ES-I3 (cell line): ENCODE data around the gene RNF180.
"Not testable (repeated sequence)": the region's sequence is repeated elsewhere in the genome, so short reads cannot be mapped to it uniquely, and the experiment has no call there.

Source experiments
- H3K36me3 ChIP-seq: 2 replicates; pipeline ENCODE4 v1.6.1; 2013; ENCODE audit warnings: mild to moderate bottlenecking, low read length, control low read depth, moderate library complexity; ENCODE audit not compliant: insufficient read depth
- H3K4me1 ChIP-seq: 2 replicates; pipeline ENCODE4 v1.6.1; 2013; ENCODE audit warnings: mild to moderate bottlenecking, control low read depth, low read length; ENCODE audit not compliant: insufficient read depth
- H3K9ac ChIP-seq: 2 replicates; pipeline ENCODE4 v1.6.1; 2013; ENCODE audit warnings: low read depth, mild to moderate bottlenecking, low read length, moderate library complexity
- H3K9me3 ChIP-seq: 2 replicates; pipeline ENCODE4 v1.6.1; 2013; ENCODE audit warnings: mild to moderate bottlenecking, low read length, moderate library complexity; ENCODE audit not compliant: control insufficient read depth, insufficient read depth

Gene RNF180

GRCh38 chr5:64285188-64286130 is 119.8 kb downstream of the RNF180 start:
- H3K4me1 ChIP-seq, result no peaks in the 10 kb centered on the region
- H3K36me3 ChIP-seq, result no peaks in the 10 kb centered on the region
- no peak overlapping the region for H3K9ac ChIP-seq
- no peaks in the 10 kb centered on the region for H3K9me3 ChIP-seq

DNA sequence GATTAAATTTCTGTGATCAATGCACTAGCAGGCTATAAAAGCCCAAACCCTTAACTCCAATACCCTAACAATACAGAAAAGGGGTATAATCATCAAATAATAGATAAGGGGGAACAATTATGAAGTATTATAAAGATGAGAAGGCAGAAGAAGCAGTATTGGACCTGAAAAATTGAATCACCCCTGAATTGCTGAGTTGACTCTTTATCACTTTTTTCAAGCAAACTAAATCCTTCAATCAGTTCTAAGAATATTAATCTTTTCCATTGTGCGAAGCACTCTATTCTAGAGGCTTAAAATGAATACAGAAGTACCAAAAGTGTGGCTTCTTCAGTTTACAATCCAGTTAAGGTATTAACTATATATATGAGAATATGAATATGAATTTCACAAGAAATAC is 120.7 kb downstream of the RNF180 start:
- no peaks in the 10 kb centered on the region for H3K4me1 ChIP-seq
- no peak overlapping the region for H3K9ac ChIP-seq
- no peaks in the 10 kb centered on the region for H3K36me3 ChIP-seq
- no peaks in the 10 kb centered on the region for H3K9me3 ChIP-seq

GRCh38 chr5:64288496-64288895 is 122.9 kb downstream of the RNF180 start:
- not testable (repeated sequence) for H3K4me1 ChIP-seq, H3K36me3 ChIP-seq, H3K9me3 ChIP-seq, H3K9ac ChIP-seq

DNA sequence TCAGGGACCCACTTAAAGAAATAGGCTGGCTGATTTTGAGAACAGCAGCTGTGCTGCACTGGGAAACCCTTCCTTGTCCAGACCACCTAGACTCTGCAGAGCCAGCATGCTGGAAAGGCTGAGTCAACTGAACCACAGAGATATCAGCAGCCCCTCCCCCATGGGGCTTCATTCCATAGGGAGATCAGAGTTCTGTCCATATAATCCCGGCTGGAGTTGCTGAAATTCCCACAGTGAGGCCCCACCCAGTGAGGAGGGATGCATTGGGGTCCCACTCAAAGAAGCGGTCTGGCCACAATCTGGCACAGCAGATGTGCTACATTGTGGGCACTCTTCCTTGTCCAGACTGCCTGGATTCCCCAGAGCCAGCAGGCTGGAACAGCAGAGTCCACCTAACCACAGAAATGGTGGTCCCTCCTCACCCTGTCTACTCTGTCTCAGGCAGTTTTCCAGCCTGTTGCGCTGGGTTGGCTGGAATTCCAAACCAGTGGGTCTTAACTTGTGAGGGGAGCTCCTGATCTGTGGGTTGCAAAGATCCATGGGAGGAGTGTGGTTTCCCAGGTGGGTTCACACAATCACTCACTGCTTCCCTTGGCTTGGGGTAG is 127.1 kb downstream of the RNF180 start:
- Histone ChIP-seq H3K4me1 (no peaks in the 10 kb centered on the region), H3K9me3 (no peaks in the 10 kb centered on the region), H3K36me3 (no peaks in the 10 kb centered on the region), H3K9ac (no peak overlapping the region)

DNA sequence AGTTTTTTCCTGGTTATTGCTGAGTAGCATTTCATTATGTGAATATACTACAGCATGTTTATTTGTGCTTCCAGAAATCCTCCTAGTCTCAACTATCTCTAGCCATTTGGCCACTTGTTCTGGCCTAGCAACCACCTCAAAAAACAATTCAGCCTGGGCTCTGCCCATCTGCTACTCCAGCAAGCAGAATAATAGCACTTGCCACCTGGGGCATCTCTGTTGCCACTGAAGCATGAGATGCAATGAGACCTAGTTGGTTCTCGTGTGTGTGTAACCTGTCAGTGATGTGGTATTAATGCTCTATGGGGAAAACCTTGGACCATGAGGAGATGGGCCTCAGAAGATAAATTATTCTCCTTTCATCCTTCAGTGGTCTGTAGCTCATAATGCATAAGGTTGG is 129.5 kb downstream of the RNF180 start:
- Histone ChIP-seq H3K4me1 (no peaks in the 10 kb centered on the region), H3K36me3 (no peaks in the 10 kb centered on the region), H3K9ac (no peak overlapping the region), H3K9me3 (no peaks in the 10 kb centered on the region)

GRCh38 chr5:64298586-64298985 is 132.9 kb downstream of the RNF180 start:
- no peak overlapping the region for H3K9ac ChIP-seq
- no peaks in the 10 kb centered on the region for H3K4me1 ChIP-seq
- H3K36me3 ChIP-seq, result no peaks in the 10 kb centered on the region

GRCh38 chr5:64299805-64300204 is 134.2 kb downstream of the RNF180 start:
- H3K9me3 ChIP-seq, result no peaks in the 10 kb centered on the region
- no peak overlapping the region for H3K9ac ChIP-seq
- H3K4me1 ChIP-seq, result no peaks in the 10 kb centered on the region
- no peaks in the 10 kb centered on the region for H3K36me3 ChIP-seq

More at GRCh38 chr5:64298586-64298985, 132.9 kb downstream of the RNF180 start:
- H3K9me3 ChIP-seq, result no peaks in the 10 kb centered on the region

GRCh38 chr5:64301566-64301965 is 135.9 kb downstream of the RNF180 start:
- no peaks in the 10 kb centered on the region for H3K36me3 ChIP-seq
- no peaks in the 10 kb centered on the region for H3K4me1 ChIP-seq
- H3K9me3 ChIP-seq, result no peaks in the 10 kb centered on the region
- no peak overlapping the region for H3K9ac ChIP-seq

- no peak overlapping the region for H3K9ac ChIP-seq
- H3K4me1 ChIP-seq, result no peaks in the 10 kb centered on the region
- H3K36me3 ChIP-seq, result no peaks in the 10 kb centered on the region
- no peaks in the 10 kb centered on the region for H3K9me3 ChIP-seq
These were observed 142.5 kb downstream of the RNF180 start for GRCh38 chr5:64308135-64308534.

DNA sequence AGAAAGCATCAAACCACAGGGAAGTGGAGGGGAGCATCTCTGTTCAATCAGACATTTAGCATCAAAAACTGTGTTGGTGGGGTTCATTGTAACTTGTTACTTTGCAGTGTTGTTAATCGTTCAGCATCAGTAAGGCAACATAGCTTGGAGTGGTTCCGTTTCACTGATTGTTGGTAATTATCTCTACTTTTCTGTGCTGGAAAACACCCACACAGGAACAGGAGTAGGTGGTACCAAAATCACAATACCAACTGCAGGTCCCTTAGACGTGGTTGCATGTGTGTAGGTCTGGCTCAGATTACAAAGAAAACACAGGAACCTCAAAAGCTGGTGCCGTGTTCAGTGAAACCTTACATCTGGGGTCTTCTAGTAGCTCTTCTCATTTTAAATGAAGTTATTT is 146.8 kb downstream of the RNF180 start:
- Histone ChIP-seq H3K9me3 (no peaks in the 10 kb centered on the region), H3K4me1 (no peaks in the 10 kb centered on the region), H3K9ac (no peak overlapping the region), H3K36me3 (no peaks in the 10 kb centered on the region)

GRCh38 chr5:64315778-64316177 is 150.1 kb downstream of the RNF180 start:
- Histone ChIP-seq H3K36me3 (no peaks in the 10 kb centered on the region), H3K9ac (no peak overlapping the region), H3K9me3 (no peaks in the 10 kb centered on the region), H3K4me1 (no peaks in the 10 kb centered on the region)

DNA sequence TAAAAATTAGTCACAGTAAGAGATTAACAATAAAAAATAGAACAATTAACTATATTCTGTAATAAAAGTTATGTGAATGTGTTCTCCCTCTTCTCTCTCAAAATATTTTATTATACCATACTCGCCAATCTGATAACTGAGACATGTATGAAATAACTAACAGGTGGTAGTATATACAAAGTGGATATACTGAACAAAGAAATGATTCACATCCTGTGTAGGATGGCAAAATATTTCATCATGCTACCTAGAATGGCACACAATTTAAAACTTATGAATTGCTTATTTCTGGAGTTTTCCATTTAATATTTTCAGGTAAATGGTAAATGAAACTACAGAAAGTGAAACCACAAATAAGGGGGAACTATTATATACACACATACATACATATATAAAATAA is 152.5 kb downstream of the RNF180 start:
- Histone ChIP-seq H3K4me1 (no peaks in the 10 kb centered on the region), H3K9ac (no peak overlapping the region), H3K36me3 (no peaks in the 10 kb centered on the region), H3K9me3 (no peaks in the 10 kb centered on the region)

DNA sequence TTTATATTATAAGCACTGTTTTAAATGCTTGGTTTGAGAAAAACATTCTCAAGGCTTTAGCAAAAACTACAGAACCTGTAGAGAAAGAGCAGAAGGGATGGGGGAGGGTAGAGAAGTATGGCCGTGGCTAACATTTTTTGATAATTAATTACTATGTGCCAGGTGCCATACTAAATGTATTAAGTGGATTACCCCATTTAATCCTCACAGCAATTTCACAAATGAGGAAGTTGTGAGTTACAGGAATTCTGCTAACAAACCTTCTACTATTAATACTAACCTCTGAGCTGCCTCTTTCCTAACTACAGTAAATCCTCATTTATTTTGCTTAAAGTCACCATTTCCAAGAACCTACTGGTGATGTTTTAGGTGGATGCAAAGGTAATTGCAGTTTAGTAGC is 157.9 kb downstream of the RNF180 start:
- H3K4me1 ChIP-seq, result no peaks in the 10 kb centered on the region
- peaks cover 3% of the 10 kb centered on the region; the same call in 1 of the 2 replicates for H3K9me3 ChIP-seq
- no peaks in the 10 kb centered on the region for H3K36me3 ChIP-seq
- no peak overlapping the region for H3K9ac ChIP-seq

DNA sequence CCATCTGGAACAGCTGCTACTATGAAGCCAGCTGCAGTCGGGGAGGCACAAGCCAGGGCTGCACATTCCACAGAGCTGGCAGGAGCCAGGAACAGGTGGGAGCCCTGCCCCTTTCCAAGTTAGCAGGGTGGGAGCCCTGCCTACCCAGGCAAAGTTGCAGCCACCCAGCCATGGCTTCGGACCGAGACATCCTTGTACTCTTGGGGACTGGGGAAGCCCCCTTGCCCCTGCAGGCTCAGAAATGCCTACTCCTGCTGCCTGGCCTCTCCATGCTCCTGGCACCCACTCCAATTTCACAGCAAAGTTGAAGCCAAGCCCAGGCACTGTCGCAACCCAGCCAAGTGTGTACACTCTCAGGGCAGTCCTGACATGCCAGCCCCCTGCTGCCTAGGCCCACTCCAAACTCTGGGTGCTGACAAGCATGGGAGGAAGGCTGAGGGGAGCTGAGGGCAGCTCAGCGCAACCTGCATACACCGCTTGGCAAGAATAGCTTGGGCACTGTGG is 165.1 kb downstream of the RNF180 start:
- Histone ChIP-seq H3K36me3 (no peaks in the 10 kb centered on the region), H3K9ac (no peak overlapping the region), H3K4me1 (no peaks in the 10 kb centered on the region), H3K9me3 (peaks cover 3% of the 10 kb centered on the region; the same call in 1 of the 2 replicates)
